Measurements from ENCODE around the gene CWC15.
"Not testable (repeated sequence)": the region's sequence is repeated elsewhere in the genome, so short reads cannot be mapped to it uniquely, and the experiment has no call there.

CWC15 gene

DNA sequence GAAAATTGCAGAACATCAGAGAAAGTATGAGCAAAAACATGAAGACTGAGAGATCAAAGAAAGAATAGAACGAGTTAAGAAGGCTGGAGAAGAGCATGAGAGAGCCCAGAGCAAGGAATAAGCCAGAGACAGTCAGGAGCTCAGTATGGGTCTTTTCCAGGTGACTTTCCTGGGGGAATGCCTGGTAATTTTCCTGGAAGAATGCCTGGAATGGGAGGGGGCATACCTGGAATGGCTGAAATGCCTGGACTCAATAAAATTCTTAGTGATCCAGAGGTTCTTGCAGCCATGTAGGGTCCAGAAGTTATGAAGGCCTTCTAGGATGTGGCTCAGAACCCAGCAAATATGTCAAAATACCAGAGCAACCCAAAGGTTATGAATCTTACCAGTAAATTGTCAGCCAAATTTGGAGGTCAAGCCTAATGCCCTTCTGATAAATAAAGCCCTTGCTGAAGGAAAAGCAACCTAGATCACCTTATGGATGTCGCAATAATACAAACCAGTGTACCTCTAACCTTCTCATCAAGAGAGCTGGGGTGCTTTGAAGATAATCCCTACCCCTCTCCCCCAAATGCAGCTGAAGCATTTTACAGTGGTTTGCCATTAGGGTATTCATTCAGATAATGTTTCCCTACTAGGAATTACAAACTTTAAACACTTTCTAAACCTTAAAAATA is 59.5 kb downstream of the CWC15 start:
- DNase-seq (ENCODE audit: low read depth, low spot score), result not testable (repeated sequence)

DNA sequence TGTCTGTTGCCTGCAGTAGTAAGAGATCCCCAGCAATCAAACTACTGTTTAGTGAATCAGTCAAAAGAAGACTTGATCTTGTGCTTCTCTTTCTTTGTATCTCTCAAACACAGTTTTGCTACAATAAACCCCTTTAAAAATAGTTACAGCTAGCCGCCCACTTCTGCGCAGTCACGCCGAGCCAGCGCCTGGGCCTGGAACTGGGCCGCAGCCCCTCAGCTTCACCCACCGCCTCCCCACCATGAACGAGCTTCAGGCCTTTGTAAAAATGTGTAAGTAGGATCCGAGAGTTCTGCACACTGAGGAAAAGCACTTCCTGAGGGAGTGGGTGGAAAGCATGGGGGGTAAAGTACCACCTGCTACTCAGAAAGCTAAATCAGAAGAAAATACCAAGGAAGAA is 60.5 kb downstream of the CWC15 start:
- DNase-seq (ENCODE audit: low read depth, low spot score), result no peak

Measured in smooth muscle cell of the brain vasculature (primary cell).